ENCODE measurements around the gene GPR4.

Gene GPR4

GRCh38 chr19:45542234-45542668, 59.8 kb downstream of the GPR4 start:
- no peak for ATAC-seq
- TF ChIP-seq PATZ1 (CRISPR knock-in tag; IDR thresholded peaks at IDR 0.05; ENCODE audit: borderline replicate concordance): no peak
- TF ChIP-seq OSR1 (CRISPR knock-in tag; IDR thresholded peaks at IDR 0.05): no peak
- TF ChIP-seq BACH2 (CRISPR knock-in tag; IDR thresholded peaks at IDR 0.05; ENCODE audit: borderline replicate concordance): no peak
- TF ChIP-seq CREB5 (CRISPR knock-in tag; IDR thresholded peaks at IDR 0.05; ENCODE audit: low read depth): no peak
- TF ChIP-seq GLIS3 (CRISPR knock-in tag; IDR thresholded peaks at IDR 0.05): no peak
- no peak for TF ChIP-seq ARNTL (CRISPR knock-in tag; IDR thresholded peaks at IDR 0.05; ENCODE audit: borderline replicate concordance, low read depth)
- TF ChIP-seq CSDC2 (CRISPR knock-in tag; IDR thresholded peaks at IDR 0.05): no peak
- TF ChIP-seq TSHZ2 (CRISPR knock-in tag; IDR thresholded peaks at IDR 0.05): no peak
- no peak for TF ChIP-seq ISL1 (CRISPR knock-in tag; IDR thresholded peaks at IDR 0.05)

Measured in SK-N-SH treated with all-trans-retinoic acid at 6 μM for 48 hours (cell line).